Caco-2 (cell line): Measurements from ENCODE around the gene ZNF469. TPM values are rescaled to one million over a fixed set of nuclear protein-coding genes. Genes with fewer than 3 reads are reported as not detected.

Source experiments
- BruUV-seq: library from RNA; stranded (reverse); fragments of 400-500 nt; replicated peaks from 2 replicates; lab custom pipeline; 2021; lab: Mats Ljungman, UMichigan
- CTCF ChIA-PET: fragments of 300-600 bp; sonication (Branson Sonifier 250); formaldehyde crosslinking; loops from one replicate; lab custom pipeline; 2022; ENCODE audit warnings: antibody characterized with exemption; lab: Charles Lee
- POLR2A ChIA-PET: fragments of 300-600 bp; sonication (Branson Sonifier 250); formaldehyde crosslinking; loops from one replicate; lab custom pipeline; 2022; ENCODE audit warnings: antibody characterized with exemption; lab: Charles Lee
- DNase-seq, 2 experiments: peaks; one replicate each; pipeline versions ENCODE4 v3.0.0 to v3.0.0-alpha.2; 2020 to 2022
- H3K27me3 ChIP-seq: replicated peaks from 2 replicates; pipeline ENCODE4 v1.6.0; 2011; ENCODE audit warnings: low read length; ENCODE audit not compliant: control insufficient read depth, insufficient read depth
- H3K36me3 ChIP-seq: 2 replicates; pipeline ENCODE4 v1.5.1; 2011; ENCODE audit warnings: low read length; ENCODE audit not compliant: control insufficient read depth, insufficient read depth
- H3K4me1 ChIP-seq: fragments of 250-450 bp; sonication (Bioruptor Pico); 2 replicates; pipeline ENCODE4 v1.5.1; 2020; ENCODE audit warnings: mild to moderate bottlenecking
- H3K4me3 ChIP-seq: 2 replicates; pipeline ENCODE4 v1.5.1; 2011; ENCODE audit warnings: low read depth, mild to moderate bottlenecking, control low read depth, low read length
- H3K9me3 ChIP-seq: fragments of 250-450 bp; sonication (Bioruptor Pico); 2 replicates; pipeline ENCODE4 v1.5.1; 2020; ENCODE audit warnings: mild to moderate bottlenecking, moderate library complexity
- H3K27ac Mint-ChIP-seq: one replicate; pipeline ENCODE4 v1.8.0; 2022; ENCODE audit warnings: mixed read lengths; ENCODE audit not compliant: unreplicated experiment
- H3K27me3 Mint-ChIP-seq: one replicate; pipeline ENCODE4 v1.8.0; 2022; ENCODE audit warnings: mixed read lengths; ENCODE audit not compliant: insufficient read depth, unreplicated experiment
- H3K36me3 Mint-ChIP-seq: one replicate; pipeline ENCODE4 v1.8.0; 2022; ENCODE audit warnings: mild to moderate bottlenecking, mixed read lengths; ENCODE audit not compliant: insufficient read depth, unreplicated experiment
- H3K4me1 Mint-ChIP-seq: one replicate; pipeline ENCODE4 v1.8.0; 2022; ENCODE audit warnings: low read depth, mixed read lengths; ENCODE audit not compliant: unreplicated experiment
- H3K4me3 Mint-ChIP-seq: one replicate; pipeline ENCODE4 v1.8.0; 2022; ENCODE audit warnings: mild to moderate bottlenecking, moderate library complexity, mixed read lengths; ENCODE audit not compliant: unreplicated experiment
- H3K9me3 Mint-ChIP-seq: one replicate; pipeline ENCODE4 v1.8.0; 2022; ENCODE audit warnings: mixed read lengths; ENCODE audit not compliant: unreplicated experiment
- CTCF ChIP-seq, 2 experiments: fragments of 200-600 bp in 1 of 2; IDR thresholded peaks; 1 replicate in 1 of 2; 2 replicates in 1 of 2; pipeline versions ENCODE4 v1.5.1 to v1.8.0; 2011 to 2022; ENCODE audit warnings: antibody characterized with exemption in 1 of 2, control low read depth in 1 of 2, inconsistent platforms in 1 of 2, low read depth in 1 of 2, low read length in 1 of 2, mild to moderate bottlenecking in 1 of 2, moderate library complexity in 1 of 2; ENCODE audit not compliant: insufficient read depth in 1 of 2, severe bottlenecking in 1 of 2, unreplicated experiment in 1 of 2
- intact Hi-C: fragments of 100-400 bp; cut with micrococcal nuclease; formaldehyde crosslinking; loops from one replicate; pipeline ENCODE4 v1.10.0; 2022; ENCODE audit not compliant: unreplicated experiment
- total RNA-seq: library from RNA; stranded (reverse); gene quantifications from 2 replicates; pipeline ENCODE4 v1.2.3, GENCODE V29; 2022

ZNF469 gene
- total RNA-seq, 1 experiment from 2014 or later = 0.07 TPM

- intact Hi-C loops = no loop called here
- Histone ChIP-seq H3K9me3 (no peaks in the 10 kb centered on the region), H3K4me1 (no peaks in the 10 kb centered on the region), H3K27me3 (no peaks in the 10 kb centered on the region), H3K4me3 (no peak overlapping the region), H3K36me3 (no peaks in the 10 kb centered on the region)
- no TSS peak for BruUV-seq
- no peak for DNase-seq
- H3K27me3 Mint-ChIP-seq = no peaks in the 10 kb centered on the region
- H3K4me1 Mint-ChIP-seq = no peaks in the 10 kb centered on the region
- no peaks in the 10 kb centered on the region for H3K9me3 Mint-ChIP-seq
- no peak overlapping the region for H3K4me3 Mint-ChIP-seq
- ChIA-PET CTCF (no interaction called here), POLR2A (no interaction called here)
- H3K27ac Mint-ChIP-seq = no peak overlapping the region
- no peak for TF ChIP-seq CTCF (IDR thresholded peaks at IDR 0.05; ENCODE audit: insufficient read depth in 1 of 2, low read depth in 1 of 2, low read length in 1 of 2, severe bottlenecking in 1 of 2, unreplicated experiment in 1 of 2)
- H3K36me3 Mint-ChIP-seq = no peaks in the 10 kb centered on the region
Measured at GRCh38 chr16:88376835-88377726, 5.7 kb upstream of the ZNF469 start.

- Histone ChIP-seq H3K36me3 (no peaks in the 10 kb centered on the region), H3K27me3 (no peaks in the 10 kb centered on the region; the same call in 1 of the 2 replicates), H3K9me3 (no peaks in the 10 kb centered on the region), H3K4me3 (no peak overlapping the region), H3K4me1 (no peaks in the 10 kb centered on the region)
- Mint-ChIP-seq H3K4me1 (no peaks in the 10 kb centered on the region), H3K27me3 (peaks cover 4% of the 10 kb centered on the region), H3K36me3 (no peaks in the 10 kb centered on the region), H3K9me3 (no peaks in the 10 kb centered on the region), H3K4me3 (no peak overlapping the region), H3K27ac (no peak overlapping the region)
- BruUV-seq = no TSS peak
- no peak for TF ChIP-seq CTCF (IDR thresholded peaks at IDR 0.05; ENCODE audit: insufficient read depth in 1 of 2, low read depth in 1 of 2, low read length in 1 of 2, severe bottlenecking in 1 of 2, unreplicated experiment in 1 of 2)
- intact Hi-C loops = no loop called here
- POLR2A ChIA-PET = no interaction called here
- CTCF ChIA-PET = no interaction called here
- no peak for DNase-seq
Measured at GRCh38 chr16:88377961-88378360, 4.8 kb upstream of the ZNF469 start.

- DNase-seq = no peak
- H3K36me3 ChIP-seq = no peaks in the 10 kb centered on the region
- H3K9me3 ChIP-seq = no peaks in the 10 kb centered on the region
- Mint-ChIP-seq H3K36me3 (no peaks in the 10 kb centered on the region), H3K9me3 (no peaks in the 10 kb centered on the region), H3K4me1 (no peaks in the 10 kb centered on the region), H3K27me3 (peaks cover 4% of the 10 kb centered on the region), H3K27ac (no peak overlapping the region), H3K4me3 (no peak overlapping the region)
- peaks cover 1% of the 10 kb centered on the region for H3K4me1 ChIP-seq
- no peak overlapping the region for H3K4me3 ChIP-seq
- BruUV-seq = no TSS peak
- H3K27me3 ChIP-seq = no peaks in the 10 kb centered on the region; the same call in 1 of the 2 replicates
- intact Hi-C loops = no loop called here
- ChIA-PET POLR2A (no interaction called here), CTCF (no interaction called here)
- TF ChIP-seq CTCF (IDR thresholded peaks at IDR 0.05; ENCODE audit: insufficient read depth in 1 of 2, low read depth in 1 of 2, low read length in 1 of 2, severe bottlenecking in 1 of 2, unreplicated experiment in 1 of 2) = no peak
Measured at GRCh38 chr16:88378401-88378800, 4.4 kb upstream of the ZNF469 start.
